K562 (cell line): ENCODE results near the gene SLC26A2. TPM values are rescaled to one million over a fixed set of nuclear protein-coding genes. Genes with fewer than 3 reads are reported as not detected.

ENCODE experiments used
- ARID1B ChIP-seq: fragments of 450-650 bp; IDR thresholded peaks from 2 replicates; pipeline ENCODE4 v1.6.1; 2016; ENCODE audit warnings: antibody characterized with exemption, mild to moderate bottlenecking, inconsistent platforms
- CREM ChIP-seq: IDR thresholded peaks from 2 replicates; pipeline ENCODE4 v1.6.1; 2014; ENCODE audit warnings: antibody characterized with exemption, low read depth
- DMBX1 ChIP-seq: fragments of 250-450 bp; sonication (Bioruptor Pico); IDR thresholded peaks from 2 replicates; pipeline ENCODE4 v1.8.0; 2022; ENCODE audit warnings: inconsistent platforms, mild to moderate bottlenecking, moderate library complexity, borderline replicate concordance
- ETS2 ChIP-seq: IDR thresholded peaks from 2 replicates; pipeline ENCODE4 v1.6.1; 2016; ENCODE audit warnings: borderline replicate concordance, missing genetic modification characterization, mild to moderate bottlenecking, moderate library complexity, missing compliant biosample characterization; ENCODE audit not compliant: poor library complexity, severe bottlenecking
- FOS ChIP-seq: IDR thresholded peaks from 3 replicates; pipeline ENCODE4 v1.6.1; 2011; ENCODE audit not compliant: insufficient read length; ENCODE audit errors: extremely low read depth
- NFRKB ChIP-seq: fragments of 450-650 bp; IDR thresholded peaks from 2 replicates; pipeline ENCODE4 v1.6.1; 2016; ENCODE audit warnings: low read depth
- SOX6 ChIP-seq: fragments of 450-650 bp; IDR thresholded peaks from 2 replicates; pipeline ENCODE4 v1.6.1; 2014; ENCODE audit warnings: mild to moderate bottlenecking
- SP1 ChIP-seq: sonication (generic); formaldehyde crosslinking; IDR thresholded peaks from 2 replicates; pipeline ENCODE4 v1.8.1; 2022; ENCODE audit warnings: mild to moderate bottlenecking, missing genetic modification reagents
- polyA plus RNA-seq, 8 experiments: library from polyadenylated mRNA; depleted of rRNA in 4 of 8; stranded (reverse) in 5 of 8; unstranded in 3 of 8; fragments of >200 nt; fragmentation: Nextera tagmentation in 2 of 8; fragmentation: Illumina TruSeq in 1 of 8; extraction: Ambion mirVana in 2 of 8; extraction: Trizol in 1 of 8; gene quantifications; 2 replicates each; pipeline versions ENCODE4 v1.2.1 to v1.2.3, GENCODE V29; 2011 to 2014; ENCODE audit warnings: inconsistent platforms in 1 of 8, missing spikeins in 1 of 8
- total RNA-seq, 7 experiments: library from RNA; depleted of rRNA in 6 of 7; stranded (reverse); fragments of >200 nt in 6 of 7; fragmentation: Illumina TruSeq in 2 of 7; extraction: Trizol in 2 of 7; gene quantifications; 2 replicates each; pipeline versions ENCODE4 v1.2.1 to v1.2.3, GENCODE V29; 2011 to 2021; ENCODE audit warnings: low replicate concordance in 1 of 7
- TF ChIP-seq, protein P1 (sequence below), 2 experiments: fragments of 450-650 bp; IDR thresholded peaks; 2 replicates each; pipeline ENCODE4 v1.6.1; 2016
- TF ChIP-seq, protein P2 (sequence below), 2 experiments: fragments of 450-650 bp; formaldehyde crosslinking in 1 of 2; IDR thresholded peaks; 2 replicates each; pipeline versions ENCODE4 v1.4.0 to v1.6.1; 2014 to 2020; ENCODE audit warnings: mild to moderate bottlenecking in 2 of 2, borderline replicate concordance in 1 of 2, low read depth in 1 of 2
- TF ChIP-seq, protein P3 (sequence below), 2 experiments: fragments of 450-650 bp; conservative IDR thresholded peaks; 2 replicates each; pipeline ENCODE4 v1.6.1; 2017; ENCODE audit warnings: mild to moderate bottlenecking in 2 of 2, moderate library complexity in 2 of 2
- TF ChIP-seq, protein P4 (sequence below): fragments of 450-650 bp; IDR thresholded peaks from 2 replicates; pipeline ENCODE4 v1.6.1; 2016

SLC26A2 gene
- total and polyA plus RNA-seq, 9 of the 15 experiments (the other 6 are each of a cell fraction or from before 2014, with no cell fraction given): 1.1 to 6.3 (median 3.6) TPM

GRCh38 chr5:149960272-149961185 lies at the start of gene SLC26A2 (continued):
- TF ChIP-seq DMBX1 (CRISPR knock-in tag): no peak
- peak; percentile 80 for TF ChIP-seq CREM
- TF ChIP-seq, protein P1, sequence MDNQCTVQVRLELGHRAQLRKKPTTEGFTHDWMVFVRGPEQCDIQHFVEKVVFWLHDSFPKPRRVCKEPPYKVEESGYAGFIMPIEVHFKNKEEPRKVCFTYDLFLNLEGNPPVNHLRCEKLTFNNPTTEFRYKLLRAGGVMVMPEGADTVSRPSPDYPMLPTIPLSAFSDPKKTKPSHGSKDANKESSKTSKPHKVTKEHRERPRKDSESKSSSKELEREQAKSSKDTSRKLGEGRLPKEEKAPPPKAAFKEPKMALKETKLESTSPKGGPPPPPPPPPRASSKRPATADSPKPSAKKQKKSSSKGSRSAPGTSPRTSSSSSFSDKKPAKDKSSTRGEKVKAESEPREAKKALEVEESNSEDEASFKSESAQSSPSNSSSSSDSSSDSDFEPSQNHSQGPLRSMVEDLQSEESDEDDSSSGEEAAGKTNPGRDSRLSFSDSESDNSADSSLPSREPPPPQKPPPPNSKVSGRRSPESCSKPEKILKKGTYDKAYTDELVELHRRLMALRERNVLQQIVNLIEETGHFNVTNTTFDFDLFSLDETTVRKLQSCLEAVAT (IDR thresholded peaks at IDR 0.05): peak; percentile 13 to 69; a peak in 1 of 4 replicates
- TF ChIP-seq SOX6: peak; percentile 32; the same call in 1 of the 2 replicates
- TF ChIP-seq, protein P2, sequence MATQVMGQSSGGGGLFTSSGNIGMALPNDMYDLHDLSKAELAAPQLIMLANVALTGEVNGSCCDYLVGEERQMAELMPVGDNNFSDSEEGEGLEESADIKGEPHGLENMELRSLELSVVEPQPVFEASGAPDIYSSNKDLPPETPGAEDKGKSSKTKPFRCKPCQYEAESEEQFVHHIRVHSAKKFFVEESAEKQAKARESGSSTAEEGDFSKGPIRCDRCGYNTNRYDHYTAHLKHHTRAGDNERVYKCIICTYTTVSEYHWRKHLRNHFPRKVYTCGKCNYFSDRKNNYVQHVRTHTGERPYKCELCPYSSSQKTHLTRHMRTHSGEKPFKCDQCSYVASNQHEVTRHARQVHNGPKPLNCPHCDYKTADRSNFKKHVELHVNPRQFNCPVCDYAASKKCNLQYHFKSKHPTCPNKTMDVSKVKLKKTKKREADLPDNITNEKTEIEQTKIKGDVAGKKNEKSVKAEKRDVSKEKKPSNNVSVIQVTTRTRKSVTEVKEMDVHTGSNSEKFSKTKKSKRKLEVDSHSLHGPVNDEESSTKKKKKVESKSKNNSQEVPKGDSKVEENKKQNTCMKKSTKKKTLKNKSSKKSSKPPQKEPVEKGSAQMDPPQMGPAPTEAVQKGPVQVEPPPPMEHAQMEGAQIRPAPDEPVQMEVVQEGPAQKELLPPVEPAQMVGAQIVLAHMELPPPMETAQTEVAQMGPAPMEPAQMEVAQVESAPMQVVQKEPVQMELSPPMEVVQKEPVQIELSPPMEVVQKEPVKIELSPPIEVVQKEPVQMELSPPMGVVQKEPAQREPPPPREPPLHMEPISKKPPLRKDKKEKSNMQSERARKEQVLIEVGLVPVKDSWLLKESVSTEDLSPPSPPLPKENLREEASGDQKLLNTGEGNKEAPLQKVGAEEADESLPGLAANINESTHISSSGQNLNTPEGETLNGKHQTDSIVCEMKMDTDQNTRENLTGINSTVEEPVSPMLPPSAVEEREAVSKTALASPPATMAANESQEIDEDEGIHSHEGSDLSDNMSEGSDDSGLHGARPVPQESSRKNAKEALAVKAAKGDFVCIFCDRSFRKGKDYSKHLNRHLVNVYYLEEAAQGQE (IDR thresholded peaks at IDR 0.05; ENCODE audit: borderline replicate concordance): peak; percentile 94
- TF ChIP-seq, protein P2 (CRISPR knock-in tag; IDR thresholded peaks at IDR 0.05; ENCODE audit: low read depth): no peak
- TF ChIP-seq NFRKB: peak; percentile 71; the same call in 1 of the 2 replicates
- TF ChIP-seq, protein P3, sequence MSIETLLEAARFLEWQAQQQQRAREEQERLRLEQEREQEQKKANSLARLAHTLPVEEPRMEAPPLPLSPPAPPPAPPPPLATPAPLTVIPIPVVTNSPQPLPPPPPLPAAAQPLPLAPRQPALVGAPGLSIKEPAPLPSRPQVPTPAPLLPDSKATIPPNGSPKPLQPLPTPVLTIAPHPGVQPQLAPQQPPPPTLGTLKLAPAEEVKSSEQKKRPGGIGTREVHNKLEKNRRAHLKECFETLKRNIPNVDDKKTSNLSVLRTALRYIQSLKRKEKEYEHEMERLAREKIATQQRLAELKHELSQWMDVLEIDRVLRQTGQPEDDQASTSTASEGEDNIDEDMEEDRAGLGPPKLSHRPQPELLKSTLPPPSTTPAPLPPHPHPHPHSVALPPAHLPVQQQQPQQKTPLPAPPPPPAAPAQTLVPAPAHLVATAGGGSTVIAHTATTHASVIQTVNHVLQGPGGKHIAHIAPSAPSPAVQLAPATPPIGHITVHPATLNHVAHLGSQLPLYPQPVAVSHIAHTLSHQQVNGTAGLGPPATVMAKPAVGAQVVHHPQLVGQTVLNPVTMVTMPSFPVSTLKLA (conservative IDR thresholded peaks at IDR 0.05): peak; percentile 92 to 95
- peak; percentile 98 for TF ChIP-seq FOS
- TF ChIP-seq ARID1B: 0 out of 2 replicates have a peak, but pooled peaks have one; percentile 16
- peak; percentile 74 for TF ChIP-seq SP1
- no peak for TF ChIP-seq ETS2 (tag)
- TF ChIP-seq, protein P4, sequence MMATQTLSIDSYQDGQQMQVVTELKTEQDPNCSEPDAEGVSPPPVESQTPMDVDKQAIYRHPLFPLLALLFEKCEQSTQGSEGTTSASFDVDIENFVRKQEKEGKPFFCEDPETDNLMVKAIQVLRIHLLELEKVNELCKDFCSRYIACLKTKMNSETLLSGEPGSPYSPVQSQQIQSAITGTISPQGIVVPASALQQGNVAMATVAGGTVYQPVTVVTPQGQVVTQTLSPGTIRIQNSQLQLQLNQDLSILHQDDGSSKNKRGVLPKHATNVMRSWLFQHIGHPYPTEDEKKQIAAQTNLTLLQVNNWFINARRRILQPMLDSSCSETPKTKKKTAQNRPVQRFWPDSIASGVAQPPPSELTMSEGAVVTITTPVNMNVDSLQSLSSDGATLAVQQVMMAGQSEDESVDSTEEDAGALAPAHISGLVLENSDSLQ: peak; percentile 100
